C4-2B (cell line): ENCODE measurements around the gene TPM4.

Experiments
- H3K27ac ChIP-seq: fragments of 450-650 bp; 2 replicates; pipeline ENCODE4 v1.5.1; 2017
- ZFX ChIP-seq: fragments of 450-650 bp; IDR thresholded peaks from 2 replicates; pipeline ENCODE4 v1.6.1; 2017
- TF ChIP-seq, protein P1 (sequence below): fragments of 450-650 bp; conservative IDR thresholded peaks from 2 replicates; pipeline ENCODE4 v1.5.1; 2017; ENCODE audit warnings: mild to moderate bottlenecking

The TPM4 gene

DNA sequence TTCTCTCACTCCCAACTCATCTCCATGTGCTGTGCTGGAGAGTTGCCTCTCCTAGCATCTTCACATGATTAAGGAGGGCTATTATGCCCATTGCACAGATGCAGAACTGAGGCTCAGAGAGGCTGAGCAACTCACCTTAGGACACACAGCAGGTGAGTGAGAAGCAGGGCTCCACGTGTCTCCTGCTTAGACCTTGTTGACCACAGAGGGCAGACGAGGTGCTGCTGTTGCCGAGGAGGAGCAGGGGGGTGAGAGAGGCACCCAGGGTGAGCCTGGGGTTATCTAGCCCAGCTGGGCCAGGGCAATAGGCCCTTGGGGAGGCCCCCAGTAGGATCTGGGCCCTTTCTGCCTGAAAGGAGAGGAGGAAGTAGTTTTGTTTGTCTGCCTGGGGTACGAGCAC, 64.7 kb downstream of the TPM4 start:
- no peak for TF ChIP-seq ZFX
- TF ChIP-seq, protein P1, sequence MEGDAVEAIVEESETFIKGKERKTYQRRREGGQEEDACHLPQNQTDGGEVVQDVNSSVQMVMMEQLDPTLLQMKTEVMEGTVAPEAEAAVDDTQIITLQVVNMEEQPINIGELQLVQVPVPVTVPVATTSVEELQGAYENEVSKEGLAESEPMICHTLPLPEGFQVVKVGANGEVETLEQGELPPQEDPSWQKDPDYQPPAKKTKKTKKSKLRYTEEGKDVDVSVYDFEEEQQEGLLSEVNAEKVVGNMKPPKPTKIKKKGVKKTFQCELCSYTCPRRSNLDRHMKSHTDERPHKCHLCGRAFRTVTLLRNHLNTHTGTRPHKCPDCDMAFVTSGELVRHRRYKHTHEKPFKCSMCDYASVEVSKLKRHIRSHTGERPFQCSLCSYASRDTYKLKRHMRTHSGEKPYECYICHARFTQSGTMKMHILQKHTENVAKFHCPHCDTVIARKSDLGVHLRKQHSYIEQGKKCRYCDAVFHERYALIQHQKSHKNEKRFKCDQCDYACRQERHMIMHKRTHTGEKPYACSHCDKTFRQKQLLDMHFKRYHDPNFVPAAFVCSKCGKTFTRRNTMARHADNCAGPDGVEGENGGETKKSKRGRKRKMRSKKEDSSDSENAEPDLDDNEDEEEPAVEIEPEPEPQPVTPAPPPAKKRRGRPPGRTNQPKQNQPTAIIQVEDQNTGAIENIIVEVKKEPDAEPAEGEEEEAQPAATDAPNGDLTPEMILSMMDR, result no peak
- H3K27ac ChIP-seq, result no peak overlapping the region

DNA sequence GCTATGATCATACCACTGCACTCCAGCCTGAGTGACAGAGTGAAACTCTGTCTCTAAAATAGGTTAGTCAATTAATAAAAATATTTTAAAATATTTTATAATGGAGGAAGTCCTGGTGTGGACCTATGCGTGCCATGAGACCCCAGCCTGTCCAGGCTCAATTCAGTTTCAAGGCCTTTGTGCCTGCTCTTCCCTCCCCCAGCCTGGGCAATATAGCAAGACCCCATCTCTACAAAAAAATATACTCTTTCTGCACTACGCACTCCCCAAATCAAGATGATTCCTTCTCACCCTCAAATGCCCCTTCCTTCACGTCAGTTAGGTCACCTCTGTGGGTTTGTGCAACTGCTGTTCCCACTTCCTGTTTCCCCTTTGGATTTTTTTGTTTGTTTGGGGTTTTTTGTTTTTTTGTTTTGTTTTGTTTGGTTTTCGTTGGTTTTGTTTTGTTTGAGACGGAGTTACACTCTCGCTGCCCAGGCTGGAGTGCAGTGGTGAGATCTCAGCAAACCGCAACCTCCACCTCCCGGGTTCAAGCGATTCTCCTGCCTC, 65.8 kb downstream of the TPM4 start:
- peak overlapping the region; percentile 68; the same call in 1 of the 2 replicates for H3K27ac ChIP-seq
- TF ChIP-seq, protein P1, result no peak
- TF ChIP-seq ZFX, result no peak

DNA sequence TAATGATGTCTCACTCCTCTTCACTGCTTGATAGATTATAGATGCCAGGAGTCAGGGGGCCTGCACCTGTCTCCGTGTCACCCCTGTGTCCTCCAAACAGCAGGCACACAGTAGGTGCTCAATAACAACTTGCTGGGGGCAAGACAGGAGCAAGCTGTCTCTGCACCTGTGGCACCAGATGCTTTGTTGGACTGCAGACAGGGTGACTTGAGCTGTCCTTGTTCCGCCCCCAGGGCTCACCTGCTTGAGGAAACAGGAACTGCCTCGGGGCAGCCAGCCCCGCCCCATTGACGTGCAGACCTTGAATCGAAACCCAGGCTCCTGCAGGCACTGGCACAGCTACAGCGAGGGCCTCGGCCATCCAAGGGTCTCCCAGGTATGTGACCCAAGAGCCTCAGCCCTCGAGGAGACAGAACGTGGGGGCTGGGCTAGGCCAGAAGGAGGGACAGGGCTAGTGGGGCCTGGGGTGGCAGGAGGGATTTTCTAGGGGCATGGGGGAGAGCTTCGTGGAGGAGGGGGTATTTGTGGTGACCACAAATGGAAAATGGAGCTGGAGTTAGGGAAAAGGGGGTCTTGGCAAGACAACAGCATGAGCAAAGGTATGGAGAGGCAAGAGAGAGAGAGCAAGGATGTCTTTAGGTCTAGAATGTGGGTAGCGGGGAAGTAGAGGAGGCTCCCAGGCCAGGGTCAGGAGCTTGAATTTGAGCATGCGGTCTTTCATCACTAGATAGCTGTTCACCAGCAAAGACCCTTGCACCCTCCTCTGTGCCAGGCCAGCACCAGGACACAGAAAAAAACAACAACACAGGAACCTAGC, 67.3 kb downstream of the TPM4 start, which contains the start of gene HSH2D:
TSS of gene HSH2D (plus strand) at position 287 of the 817 bp plus-strand sequence. CDS start 5,066 bp downstream, outside the sequence.
- TF ChIP-seq, protein P1, result no peak
- no peak for TF ChIP-seq ZFX
- peak within 1 kb of the TSS; percentile 68 for H3K27ac ChIP-seq

DNA sequence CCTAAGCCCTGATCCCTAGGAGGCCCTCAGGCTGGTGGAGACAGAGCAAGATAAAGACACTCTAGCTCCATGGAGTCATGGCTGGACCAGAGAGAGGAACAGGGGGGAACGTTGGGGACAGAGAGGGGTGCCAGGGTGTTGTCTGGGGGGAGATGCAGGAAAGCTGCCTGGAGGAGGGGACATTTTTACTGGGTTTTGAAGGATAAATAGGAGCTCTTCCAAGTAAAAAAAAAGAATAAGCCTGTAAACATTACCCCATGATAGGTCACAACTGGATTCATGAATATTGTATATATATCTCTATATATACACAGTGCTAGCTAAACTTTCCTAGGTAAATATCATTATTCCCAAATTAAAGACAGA, 67.9 kb downstream of the TPM4 start:
- no peak for TF ChIP-seq ZFX
- TF ChIP-seq, protein P1, result no peak
- H3K27ac ChIP-seq, result peak overlapping the region; percentile 68

DNA sequence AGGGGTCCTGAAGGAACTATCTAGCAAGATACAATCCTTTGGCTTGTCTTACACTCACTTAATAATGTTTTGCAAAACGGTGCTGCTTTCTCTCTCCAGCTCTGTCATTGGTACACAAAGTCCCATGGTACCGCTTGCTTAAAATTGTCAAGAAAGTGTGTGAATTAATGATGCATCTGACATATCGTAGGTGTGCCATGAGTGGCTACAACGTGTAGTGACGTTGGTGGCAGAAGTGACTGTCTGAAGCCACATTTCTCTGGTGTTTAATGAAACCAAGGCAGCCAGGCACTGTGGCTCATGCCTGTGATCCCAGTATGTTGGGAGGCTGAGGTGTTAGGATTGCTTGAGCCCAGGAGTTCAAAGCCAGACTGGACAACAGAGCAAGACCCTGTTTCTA, 69.8 kb downstream of the TPM4 start:
- TF ChIP-seq, protein P1, result no peak
- no peak for TF ChIP-seq ZFX
- H3K27ac ChIP-seq, result no peak overlapping the region

DNA sequence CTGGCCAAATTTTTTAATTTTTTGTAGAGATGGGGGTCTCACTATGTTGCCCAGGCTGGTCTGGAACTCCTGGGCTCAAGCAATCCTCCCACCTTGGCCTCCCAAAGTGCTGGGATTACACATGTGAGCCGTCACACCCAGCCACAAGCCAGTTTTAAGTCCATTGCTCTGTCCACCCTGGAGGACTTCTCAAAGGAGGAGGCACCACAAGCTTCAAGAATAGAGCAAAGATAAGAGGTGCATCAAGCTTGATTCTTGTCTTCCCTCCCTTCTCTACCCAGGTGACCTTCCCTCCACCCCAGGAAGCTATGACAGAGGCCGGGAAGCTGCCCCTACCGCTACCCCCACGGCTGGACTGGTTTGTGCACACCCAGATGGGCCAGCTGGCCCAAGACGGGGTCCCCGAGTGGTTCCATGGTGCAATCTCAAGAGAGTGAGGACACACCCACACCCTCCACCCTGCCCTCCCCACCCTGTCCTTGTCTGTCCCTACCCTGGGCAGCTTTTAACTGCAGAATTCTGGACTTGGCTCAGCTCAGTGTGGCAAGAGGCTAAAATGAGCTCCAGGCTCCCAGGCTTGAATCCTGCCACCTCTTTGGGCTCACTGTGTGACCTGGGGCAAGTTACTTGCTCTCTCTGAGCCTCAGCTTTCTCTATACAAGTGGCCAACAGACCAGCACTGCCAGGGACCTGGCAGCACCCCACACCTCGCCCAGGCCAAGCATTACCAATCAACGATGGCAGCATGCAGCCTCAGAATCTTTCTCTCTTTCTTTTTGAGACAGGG, 72.3 kb downstream of the TPM4 start:
- no peak overlapping the region for H3K27ac ChIP-seq
- no peak for TF ChIP-seq ZFX
- TF ChIP-seq, protein P1, result no peak
